RWPE2 (cell line): ENCODE data around the gene LRRC2.

ENCODE experiments used
- ATAC-seq: fragments of 200-7000 bp; cut with Tn5 transposase; 3 replicates; pipeline ENCODE4 v1.9.1; 2021; ENCODE audit warnings: low read depth
- DNase-seq: peaks from one replicate; pipeline ENCODE4 v3.0.0-alpha.2; 2020; ENCODE audit warnings: low spot score
- H3K27ac ChIP-seq: fragments of 450-650 bp; 2 replicates; pipeline ENCODE4 v1.5.1; 2017; ENCODE audit warnings: mild to moderate bottlenecking; ENCODE audit not compliant: poor library complexity, severe bottlenecking
- H3K27me3 ChIP-seq: fragments of 250-450 bp; sonication (Bioruptor Pico); 2 replicates; pipeline ENCODE4 v1.5.1; 2021; ENCODE audit warnings: mild to moderate bottlenecking, moderate library complexity; ENCODE audit not compliant: insufficient read depth, poor library complexity, severe bottlenecking
- H3K36me3 ChIP-seq: fragments of 250-450 bp; sonication (Bioruptor Pico); 2 replicates; pipeline ENCODE4 v1.5.1; 2020; ENCODE audit warnings: low read depth, mild to moderate bottlenecking, moderate library complexity
- H3K4me1 ChIP-seq: fragments of 250-450 bp; sonication (Bioruptor Pico); 2 replicates; pipeline ENCODE4 v1.5.1; 2021; ENCODE audit warnings: mild to moderate bottlenecking, moderate library complexity; ENCODE audit not compliant: insufficient read depth, poor library complexity, severe bottlenecking
- H3K4me3 ChIP-seq: fragments of 250-450 bp; sonication (Bioruptor Pico); 2 replicates; pipeline ENCODE4 v1.5.1; 2021; ENCODE audit warnings: mild to moderate bottlenecking, moderate library complexity; ENCODE audit not compliant: severe bottlenecking
- H3K9me3 ChIP-seq: fragments of 250-450 bp; sonication (Bioruptor Pico); 2 replicates; pipeline ENCODE4 v1.5.1; 2021; ENCODE audit warnings: mild to moderate bottlenecking, moderate library complexity; ENCODE audit not compliant: severe bottlenecking
- TF ChIP-seq, protein P1 (sequence below): fragments of 450-650 bp; IDR thresholded peaks from one replicate; pipeline ENCODE4 v1.5.1; 2017; ENCODE audit warnings: mild to moderate bottlenecking, moderate library complexity; ENCODE audit not compliant: poor library complexity, severe bottlenecking

The LRRC2 gene

DNA sequence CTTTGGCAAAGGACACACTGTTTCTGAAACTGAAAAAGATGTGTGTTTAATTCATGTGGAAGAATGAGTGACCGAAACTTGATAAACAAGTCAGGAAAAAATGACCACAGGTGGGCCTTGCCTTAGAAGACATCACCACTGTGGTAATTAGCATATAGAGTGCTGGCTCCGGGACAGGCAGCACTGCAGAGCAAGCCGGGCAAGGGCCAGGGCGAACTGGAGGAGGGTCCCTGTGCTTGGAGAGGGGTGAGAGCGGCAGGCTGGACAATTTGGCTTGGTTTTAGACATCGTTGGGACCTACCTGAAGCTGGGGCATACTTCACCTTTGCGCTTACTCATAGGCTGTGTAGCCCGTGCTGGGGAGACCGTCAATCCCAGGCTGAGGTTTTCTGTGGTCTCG lies 60.1 kb downstream of the LRRC2 start:
- Histone ChIP-seq H3K9me3 (no peaks in the 10 kb centered on the region), H3K36me3 (no peaks in the 10 kb centered on the region), H3K4me1 (no peaks in the 10 kb centered on the region), H3K27ac (no peak overlapping the region), H3K4me3 (no peak overlapping the region), H3K27me3 (no peaks in the 10 kb centered on the region)
- ATAC-seq: no peak
- TF ChIP-seq, protein P1, sequence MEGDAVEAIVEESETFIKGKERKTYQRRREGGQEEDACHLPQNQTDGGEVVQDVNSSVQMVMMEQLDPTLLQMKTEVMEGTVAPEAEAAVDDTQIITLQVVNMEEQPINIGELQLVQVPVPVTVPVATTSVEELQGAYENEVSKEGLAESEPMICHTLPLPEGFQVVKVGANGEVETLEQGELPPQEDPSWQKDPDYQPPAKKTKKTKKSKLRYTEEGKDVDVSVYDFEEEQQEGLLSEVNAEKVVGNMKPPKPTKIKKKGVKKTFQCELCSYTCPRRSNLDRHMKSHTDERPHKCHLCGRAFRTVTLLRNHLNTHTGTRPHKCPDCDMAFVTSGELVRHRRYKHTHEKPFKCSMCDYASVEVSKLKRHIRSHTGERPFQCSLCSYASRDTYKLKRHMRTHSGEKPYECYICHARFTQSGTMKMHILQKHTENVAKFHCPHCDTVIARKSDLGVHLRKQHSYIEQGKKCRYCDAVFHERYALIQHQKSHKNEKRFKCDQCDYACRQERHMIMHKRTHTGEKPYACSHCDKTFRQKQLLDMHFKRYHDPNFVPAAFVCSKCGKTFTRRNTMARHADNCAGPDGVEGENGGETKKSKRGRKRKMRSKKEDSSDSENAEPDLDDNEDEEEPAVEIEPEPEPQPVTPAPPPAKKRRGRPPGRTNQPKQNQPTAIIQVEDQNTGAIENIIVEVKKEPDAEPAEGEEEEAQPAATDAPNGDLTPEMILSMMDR: no peak
- no peak for DNase-seq

DNA sequence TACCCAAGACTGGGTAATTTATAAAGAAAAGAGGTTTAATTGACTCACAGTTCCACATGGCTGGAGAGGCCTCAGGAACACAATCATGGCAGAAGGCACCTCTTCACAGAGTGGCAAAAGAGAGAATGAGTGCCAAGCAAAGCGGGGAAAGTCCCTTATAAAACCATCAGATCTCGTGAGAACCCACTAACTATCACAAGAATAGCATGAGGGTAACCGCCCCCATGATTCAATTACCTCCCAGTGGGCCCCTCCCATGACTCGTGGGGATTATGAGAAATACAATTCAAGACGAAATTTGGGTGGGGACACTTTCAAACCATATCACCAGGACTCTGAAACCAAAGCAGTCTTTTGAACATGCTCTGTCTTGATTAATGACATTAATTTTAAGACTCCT lies 61.3 kb downstream of the LRRC2 start:
- TF ChIP-seq, protein P1: no peak
- DNase-seq (no peak), ATAC-seq (no peak)
- Histone ChIP-seq H3K36me3 (no peaks in the 10 kb centered on the region), H3K27ac (no peak overlapping the region), H3K27me3 (no peaks in the 10 kb centered on the region), H3K4me3 (no peak overlapping the region), H3K4me1 (peaks cover 4% of the 10 kb centered on the region), H3K9me3 (no peaks in the 10 kb centered on the region)

DNA sequence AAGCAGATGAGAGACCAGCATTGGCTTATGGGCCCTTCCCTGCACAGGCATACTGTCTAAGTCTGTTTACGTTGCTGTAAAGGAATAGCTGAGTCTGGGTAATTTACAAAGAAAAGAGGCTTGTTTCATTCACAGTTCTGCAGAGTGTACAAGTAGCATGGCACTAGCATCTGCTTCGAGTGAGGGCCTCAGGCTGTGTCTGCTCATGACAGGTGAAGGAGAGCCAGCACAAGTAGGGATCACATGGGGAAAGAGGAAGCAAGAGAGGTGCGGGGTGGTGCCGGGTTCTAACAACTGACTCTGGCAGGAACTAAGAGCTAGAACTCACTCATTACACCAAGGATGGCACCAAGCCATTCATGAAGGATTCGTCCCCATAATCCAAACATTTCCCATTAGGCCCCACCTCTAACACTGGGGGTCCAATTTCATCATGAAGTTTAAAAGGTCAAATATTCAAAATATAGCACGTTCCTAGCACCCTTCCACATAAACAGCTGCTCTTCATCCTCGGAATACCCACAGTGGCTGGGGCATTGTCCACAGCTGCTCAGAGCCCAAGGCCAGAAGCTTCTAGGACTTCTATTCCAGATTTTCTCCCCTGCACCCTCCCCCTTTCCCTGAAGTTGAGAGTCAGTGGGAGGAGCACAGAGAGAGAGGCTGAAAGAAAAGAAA lies 62.8 kb downstream of the LRRC2 start:
- ATAC-seq (no peak), DNase-seq (no peak)
- no peaks in the 10 kb centered on the region for H3K9me3 ChIP-seq
- H3K27ac ChIP-seq: no peak overlapping the region
- peaks cover 4% of the 10 kb centered on the region for H3K4me1 ChIP-seq
- no peaks in the 10 kb centered on the region for H3K27me3 ChIP-seq
- TF ChIP-seq, protein P1: no peak
- no peak overlapping the region for H3K4me3 ChIP-seq
- no peaks in the 10 kb centered on the region for H3K36me3 ChIP-seq

DNA sequence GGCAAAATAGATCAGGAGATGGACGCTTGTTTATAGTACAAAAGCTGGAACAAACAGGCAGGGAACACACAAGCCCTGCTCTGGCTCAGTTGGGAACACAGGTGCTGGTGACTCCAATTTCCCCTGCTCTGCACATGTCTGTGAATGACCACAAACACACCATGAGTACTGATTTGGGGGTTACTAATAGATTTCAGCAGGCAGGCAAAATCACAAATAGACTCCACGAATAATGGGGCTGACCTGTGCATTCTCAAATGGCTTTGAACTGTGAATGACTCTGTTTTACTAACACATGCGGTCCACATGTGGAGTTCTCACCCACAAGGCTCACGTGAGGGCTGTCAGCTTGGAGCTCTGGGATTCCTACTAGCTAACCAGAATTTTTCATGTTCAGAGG lies 64.4 kb downstream of the LRRC2 start:
- no peaks in the 10 kb centered on the region for H3K9me3 ChIP-seq
- ATAC-seq (no peak), DNase-seq (no peak)
- H3K27ac ChIP-seq: no peak overlapping the region
- H3K4me3 ChIP-seq: no peak overlapping the region
- no peaks in the 10 kb centered on the region for H3K36me3 ChIP-seq
- TF ChIP-seq, protein P1: no peak
- no peaks in the 10 kb centered on the region for H3K27me3 ChIP-seq
- peaks cover 4% of the 10 kb centered on the region for H3K4me1 ChIP-seq
